ENCODE data around the gene BIRC3.
A peak's percentile ranks its signal among the peaks of the same experiment; 100 is the strongest.

BIRC3 gene

GRCh38 chr11:102317099-102317767, at the start of gene BIRC3:
Gene BIRC3 (plus strand): TSS chr11:102317484. CDS start chr11:102324510, 7,026 bp downstream.
- DNase-seq = peak; percentile 98

- DNase-seq = no peak
These were observed 49.7 kb upstream of the BIRC3 start for GRCh38 chr11:102267609-102268008.

- peak; percentile 89 for DNase-seq
These were observed 49.0 kb upstream of the BIRC3 start for GRCh38 chr11:102268083-102268984.

GRCh38 chr11:102268985-102269470, 48.3 kb upstream of the BIRC3 start:
- DNase-seq = no peak

GRCh38 chr11:102269927-102270326, 47.4 kb upstream of the BIRC3 start:
- no peak for DNase-seq

- DNase-seq = no peak
These were observed 45.0 kb upstream of the BIRC3 start for GRCh38 chr11:102272047-102272824.

GRCh38 chr11:102274628-102275027, 42.7 kb upstream of the BIRC3 start:
- DNase-seq = no peak

GRCh38 chr11:102276362-102276761, 40.9 kb upstream of the BIRC3 start:
- DNase-seq = no peak

- DNase-seq = no peak
These were observed 40.5 kb upstream of the BIRC3 start for GRCh38 chr11:102276783-102277182.

GRCh38 chr11:102279641-102280170, 37.6 kb upstream of the BIRC3 start:
- DNase-seq = no peak

- no peak for DNase-seq
These were observed 36.9 kb upstream of the BIRC3 start for GRCh38 chr11:102280245-102280833.

- DNase-seq = no peak
These were observed 34.2 kb upstream of the BIRC3 start for GRCh38 chr11:102283116-102283485.

GRCh38 chr11:102284008-102284407, 33.3 kb upstream of the BIRC3 start:
- DNase-seq = no peak

GRCh38 chr11:102286292-102286691, 31.0 kb upstream of the BIRC3 start:
- no peak for DNase-seq

- peak; percentile 82 for DNase-seq
These were observed 29.1 kb upstream of the BIRC3 start for GRCh38 chr11:102287964-102288724.

- DNase-seq = no peak
These were observed 28.6 kb upstream of the BIRC3 start for GRCh38 chr11:102288725-102289083.

GRCh38 chr11:102289592-102289991, 27.7 kb upstream of the BIRC3 start:
- no peak for DNase-seq

GRCh38 chr11:102291831-102292230, 25.5 kb upstream of the BIRC3 start:
- no peak for DNase-seq

- no peak for DNase-seq
These were observed 24.4 kb upstream of the BIRC3 start for GRCh38 chr11:102292933-102293332.

GRCh38 chr11:102293873-102294601, 23.2 kb upstream of the BIRC3 start:
- peak; percentile 82 for DNase-seq

- no peak for DNase-seq
These were observed 22.2 kb upstream of the BIRC3 start for GRCh38 chr11:102295045-102295444.
